Heart left ventricle (tissue), 13 donors: ENCODE measurements around the gene LIMS2.

Experiments
- CTCF ChIP-seq, 12 donors: fragments of 200-600 bp; sonication (generic) in 4 of 12; IDR thresholded peaks; one replicate each; pipeline versions ENCODE4 v1.5.0 to v1.8.0; 2018 to 2022; ENCODE audit warnings: antibody characterized with exemption in 12 of 12, mild to moderate bottlenecking in 5 of 12
- POLR2A ChIP-seq, 2 donors: fragments of 450-650 bp; IDR thresholded peaks; one replicate each; pipeline ENCODE4 v1.6.1; 2017; ENCODE audit warnings: antibody characterized with exemption in 2 of 2, mild to moderate bottlenecking in 2 of 2, moderate library complexity in 2 of 2
- donor health status: ischemic (EF 13 %, LVEDD 7.1; RV severe dilation, severe dysfunction).
- donor health status: DM: no; HTN: yes; CAD: no.
- donor health status: DM: no; HTN: no; CAD: no.
- donor health status: ischemic (EF 25% LVEDD 6.9; RV normal size, moderate dysfunction).
- donor health status: ischemic (EF 25% LVEDD 5.7; RV mildly dilated, moderate dysfunction).
- donor health status: ischemic (EF 35%, LVEDD 5.7; RV mildly dilated, moderate dysfunction).
- donor health status: nonischemic (EF 11% LVEDD 7.7; RV severe dilation, severe dysfunction).
- donor health status: DM: yes; HTN: yes; CAD: no.
- donor health status: PGD.
- donor health status: ischemic (EF 29% LVEDD 5.4; RV normal size, mild dysfunction).
- donor health status: nonischemic (EF 23%, LVEDD 6.1; RV moderate dilation, normal function).

- TF ChIP-seq CTCF (IDR thresholded peaks at IDR 0.05): no peak
- TF ChIP-seq POLR2A (IDR thresholded peaks at IDR 0.05): no peak
Measured at GRCh38 chr2:127630096-127630863, 45.0 kb downstream of the LIMS2 start.
